Fibroblast of pulmonary artery (primary cell): Measurements from ENCODE around the gene ANO1.

ENCODE experiments used
- DNase-seq: peaks from one replicate; pipeline ENCODE4 v3.0.0-alpha.2; 2010; ENCODE audit warnings: low read depth
- H3K4me3 ChIP-seq: replicated peaks from 2 replicates; pipeline ENCODE4 v1.5.1; 2011; ENCODE audit warnings: low read depth, mild to moderate bottlenecking, control low read depth, low read length, moderate library complexity
- TF ChIP-seq, protein P1 (sequence below): IDR thresholded peaks from 2 replicates; pipeline ENCODE4 v1.5.1; 2011; ENCODE audit warnings: mild to moderate bottlenecking, control low read depth, low read length, inconsistent platforms; ENCODE audit errors: missing control alignments

The ANO1 gene

DNA sequence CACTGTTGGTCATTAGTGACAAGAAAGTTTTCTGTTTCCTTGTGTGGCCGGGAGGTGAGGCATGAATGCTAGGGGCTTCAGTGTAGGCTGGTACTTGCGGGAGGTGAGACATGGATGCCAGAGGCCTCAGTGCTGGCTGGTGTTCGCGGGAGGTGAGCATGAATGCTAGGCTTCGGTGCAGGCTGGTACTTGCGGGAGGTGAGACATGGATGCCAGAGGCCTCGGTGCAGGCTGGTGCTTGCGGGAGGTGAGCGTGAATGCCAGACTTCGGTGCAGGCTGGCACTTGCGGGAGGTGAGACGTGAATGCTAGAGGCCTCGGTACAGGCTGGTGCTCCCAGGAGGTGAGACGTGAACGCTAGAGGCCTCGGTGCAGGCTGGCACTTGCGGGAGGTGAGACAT is 48.4 kb downstream of the ANO1 start:
- TF ChIP-seq, protein P1, sequence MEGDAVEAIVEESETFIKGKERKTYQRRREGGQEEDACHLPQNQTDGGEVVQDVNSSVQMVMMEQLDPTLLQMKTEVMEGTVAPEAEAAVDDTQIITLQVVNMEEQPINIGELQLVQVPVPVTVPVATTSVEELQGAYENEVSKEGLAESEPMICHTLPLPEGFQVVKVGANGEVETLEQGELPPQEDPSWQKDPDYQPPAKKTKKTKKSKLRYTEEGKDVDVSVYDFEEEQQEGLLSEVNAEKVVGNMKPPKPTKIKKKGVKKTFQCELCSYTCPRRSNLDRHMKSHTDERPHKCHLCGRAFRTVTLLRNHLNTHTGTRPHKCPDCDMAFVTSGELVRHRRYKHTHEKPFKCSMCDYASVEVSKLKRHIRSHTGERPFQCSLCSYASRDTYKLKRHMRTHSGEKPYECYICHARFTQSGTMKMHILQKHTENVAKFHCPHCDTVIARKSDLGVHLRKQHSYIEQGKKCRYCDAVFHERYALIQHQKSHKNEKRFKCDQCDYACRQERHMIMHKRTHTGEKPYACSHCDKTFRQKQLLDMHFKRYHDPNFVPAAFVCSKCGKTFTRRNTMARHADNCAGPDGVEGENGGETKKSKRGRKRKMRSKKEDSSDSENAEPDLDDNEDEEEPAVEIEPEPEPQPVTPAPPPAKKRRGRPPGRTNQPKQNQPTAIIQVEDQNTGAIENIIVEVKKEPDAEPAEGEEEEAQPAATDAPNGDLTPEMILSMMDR, result no peak
- no peak overlapping the region for H3K4me3 ChIP-seq
- no peak for DNase-seq

DNA sequence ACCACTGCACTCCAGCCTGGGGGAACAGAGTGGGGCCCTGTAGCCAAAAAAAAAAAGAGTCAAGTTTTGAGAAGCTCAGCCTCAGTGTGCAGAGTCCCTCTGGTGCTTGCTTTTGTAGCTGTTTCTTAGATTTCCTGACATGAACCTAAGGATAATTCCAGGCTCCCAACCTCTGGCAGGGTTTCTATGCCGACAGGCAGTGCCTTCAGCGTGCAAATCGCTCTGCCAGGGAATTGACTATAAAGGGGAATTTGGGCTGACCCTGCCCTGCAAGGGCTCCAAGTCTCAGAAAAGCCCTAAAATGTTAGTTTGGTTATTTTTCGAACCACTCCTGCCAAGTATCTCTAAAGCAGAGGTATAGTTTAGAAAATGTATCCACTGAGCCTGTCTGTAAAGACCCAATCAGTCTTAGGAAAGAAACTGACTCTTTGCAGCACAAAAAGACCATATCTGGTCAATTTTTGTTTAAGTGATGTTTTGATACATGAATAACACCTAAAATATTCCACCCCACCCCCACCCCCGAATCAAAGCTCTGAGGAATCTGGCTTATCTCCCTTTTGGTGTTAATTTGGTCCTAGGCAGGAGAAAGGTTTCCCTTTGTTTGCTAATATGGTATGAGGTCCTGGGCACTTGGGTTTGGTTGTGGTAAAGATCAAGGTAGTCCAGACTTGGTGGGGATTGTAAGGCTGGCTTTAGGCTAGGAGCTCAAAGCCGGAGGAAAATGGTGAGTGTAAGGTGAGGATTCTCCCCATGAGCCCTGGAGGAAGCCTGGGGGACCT is 49.7 kb downstream of the ANO1 start:
- TF ChIP-seq, protein P1, result no peak
- DNase-seq, result no peak

DNA sequence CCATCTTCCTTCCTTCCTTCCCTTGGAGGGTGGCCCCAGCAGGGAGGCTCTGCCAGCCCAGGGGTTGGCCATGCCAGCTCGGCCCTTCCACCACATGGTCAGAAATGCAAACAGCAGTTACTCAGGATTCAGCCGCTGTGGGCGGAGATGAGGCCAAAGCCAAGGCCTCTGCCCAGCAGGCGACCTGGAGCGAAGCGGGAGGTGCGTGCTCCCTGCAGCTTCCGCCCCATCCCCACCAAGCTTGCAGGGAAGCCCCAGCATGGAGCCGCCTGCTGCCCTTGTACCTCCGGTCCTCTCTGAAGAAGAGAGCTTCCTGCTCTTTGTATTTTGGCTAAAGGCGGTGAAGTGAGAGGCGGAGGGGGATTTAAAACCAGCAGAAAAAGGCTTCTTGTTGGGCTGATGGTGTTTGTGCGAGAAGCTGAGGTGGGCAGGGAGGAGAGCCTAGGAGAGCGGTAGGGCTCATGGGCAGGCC is 50.4 kb downstream of the ANO1 start:
- TF ChIP-seq, protein P1, result no peak
- DNase-seq, result no peak

More for the DNA sequence above, 49.7 kb downstream of the ANO1 start:
- H3K4me3 ChIP-seq, result no peak overlapping the region

DNA sequence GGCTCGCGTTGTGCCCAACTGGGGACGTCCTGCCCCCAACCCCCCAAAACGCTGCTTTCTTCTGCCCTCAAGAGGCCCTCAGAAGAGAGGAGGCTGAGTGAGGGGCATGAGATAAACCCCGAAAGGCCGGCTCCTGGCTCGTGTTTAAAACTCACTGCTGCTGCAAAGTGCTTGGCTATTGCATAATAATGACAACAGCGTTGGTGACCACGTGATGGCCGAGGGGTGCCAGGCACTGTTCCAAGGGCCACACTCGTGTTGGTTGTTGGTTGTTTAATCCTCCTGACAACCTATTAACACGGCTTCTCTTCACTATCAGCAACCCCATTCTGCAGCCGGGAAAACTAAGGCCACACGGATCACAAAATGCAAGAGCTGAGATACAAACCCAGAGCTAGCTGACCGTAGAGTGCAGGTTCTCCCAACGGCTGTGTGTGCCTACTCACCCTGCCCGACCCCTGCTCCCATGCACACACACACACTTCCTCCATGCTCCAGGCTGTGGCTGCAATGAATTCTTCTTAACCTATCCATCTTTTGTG is 51.0 kb downstream of the ANO1 start:
- no peak overlapping the region for H3K4me3 ChIP-seq
- TF ChIP-seq, protein P1, result no peak

More for the DNA sequence above, 50.4 kb downstream of the ANO1 start:
- no peak overlapping the region for H3K4me3 ChIP-seq

DNA sequence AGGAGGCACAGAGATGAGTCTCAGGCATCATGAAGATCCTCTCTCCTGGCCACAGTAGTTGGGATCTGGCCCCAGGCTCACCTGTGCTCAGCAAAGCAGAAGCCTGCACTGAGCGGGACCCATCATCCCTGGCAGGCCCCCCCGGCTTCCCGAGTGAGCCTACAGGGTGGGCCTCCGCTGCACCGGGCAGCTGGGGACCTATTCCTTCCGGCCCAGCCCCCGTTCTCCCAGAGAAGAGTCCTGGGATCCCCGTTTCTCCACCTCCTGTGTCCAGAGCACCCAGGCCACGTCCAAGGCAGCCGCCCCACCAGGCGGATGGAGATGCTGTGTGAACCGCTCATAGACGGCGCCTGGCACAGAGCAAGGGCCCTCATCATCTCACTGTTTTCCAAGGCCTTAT is 52.5 kb downstream of the ANO1 start:
- no peak for DNase-seq
- TF ChIP-seq, protein P1, result no peak
- no peak overlapping the region for H3K4me3 ChIP-seq

More for the DNA sequence above, 51.0 kb downstream of the ANO1 start:
- DNase-seq, result no peak

DNA sequence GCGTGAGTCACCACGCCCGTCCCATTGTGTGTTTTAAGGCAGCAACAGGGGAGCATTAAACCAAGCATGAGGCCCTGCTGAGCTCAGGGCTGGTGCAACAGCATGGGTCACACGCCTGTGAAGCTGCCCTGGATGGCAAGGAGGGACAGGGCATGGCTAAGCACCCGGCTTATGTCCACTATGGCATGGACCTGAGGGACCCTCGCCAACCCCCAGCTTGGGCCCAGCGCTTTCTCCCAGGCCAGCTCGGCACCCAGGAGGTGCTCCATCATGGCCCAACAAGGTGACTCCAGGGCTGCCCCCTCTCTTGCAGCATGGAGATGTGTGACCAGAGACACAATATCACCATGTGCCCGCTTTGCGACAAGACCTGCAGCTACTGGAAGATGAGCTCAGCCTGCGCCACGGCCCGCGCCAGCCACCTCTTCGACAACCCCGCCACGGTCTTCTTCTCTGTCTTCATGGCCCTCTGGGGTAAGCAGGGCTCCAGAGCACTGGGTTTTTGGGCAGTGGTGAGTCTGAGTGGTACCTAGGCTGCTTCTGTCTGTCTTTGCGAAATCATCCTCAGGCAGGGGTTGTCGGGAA is 53.6 kb downstream of the ANO1 start:
- H3K4me3 ChIP-seq, result no peak overlapping the region
- no peak for DNase-seq
- TF ChIP-seq, protein P1, result no peak
